GM19025 (cell line): ENCODE data around the gene KCNJ5.

Experiments used
- ATAC-seq: cut with Tn5 transposase; IDR thresholded peaks from one replicate; pipeline ENCODE4 v1.9.1; 2021; ENCODE audit warnings: mild to moderate bottlenecking, low read depth, moderate library complexity; ENCODE audit not compliant: unreplicated experiment

The KCNJ5 gene

GRCh38 chr11:128890543-128891368 is at the start of gene KCNJ5:
Gene KCNJ5 (plus strand): TSS chr11:128891356. CDS start chr11:128911274, 19,918 bp downstream.
- no peak for ATAC-seq

DNA sequence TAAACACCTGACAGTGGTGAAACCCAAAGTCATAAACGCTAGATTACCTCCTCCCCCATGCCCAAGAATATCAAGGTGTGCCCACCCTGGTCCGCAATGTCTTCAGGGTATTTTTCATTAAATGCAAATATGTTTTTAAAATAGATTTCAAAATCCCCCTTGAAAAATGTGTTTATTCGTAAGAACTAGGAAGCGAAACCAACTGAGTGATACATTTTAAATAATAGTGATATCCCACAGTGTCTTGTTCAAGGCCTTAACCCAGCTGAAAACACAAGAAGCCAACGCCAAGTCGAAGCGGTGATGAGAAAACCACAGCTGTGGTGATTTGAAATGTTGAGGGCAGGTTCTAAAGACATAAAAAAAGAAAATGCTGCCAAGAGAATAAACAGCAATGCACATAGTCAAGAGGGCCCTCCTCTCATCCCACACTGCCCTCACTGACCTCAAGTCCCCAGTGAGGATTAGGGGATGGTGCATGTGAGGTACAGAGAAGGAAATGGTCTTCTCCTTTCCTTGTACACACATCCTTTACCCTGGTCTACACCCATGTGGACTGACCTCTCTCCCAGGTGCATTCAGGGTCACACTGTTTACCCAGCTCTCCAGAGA is 49.6 kb upstream of the KCNJ5 start:
- ATAC-seq = peak; percentile 50

DNA sequence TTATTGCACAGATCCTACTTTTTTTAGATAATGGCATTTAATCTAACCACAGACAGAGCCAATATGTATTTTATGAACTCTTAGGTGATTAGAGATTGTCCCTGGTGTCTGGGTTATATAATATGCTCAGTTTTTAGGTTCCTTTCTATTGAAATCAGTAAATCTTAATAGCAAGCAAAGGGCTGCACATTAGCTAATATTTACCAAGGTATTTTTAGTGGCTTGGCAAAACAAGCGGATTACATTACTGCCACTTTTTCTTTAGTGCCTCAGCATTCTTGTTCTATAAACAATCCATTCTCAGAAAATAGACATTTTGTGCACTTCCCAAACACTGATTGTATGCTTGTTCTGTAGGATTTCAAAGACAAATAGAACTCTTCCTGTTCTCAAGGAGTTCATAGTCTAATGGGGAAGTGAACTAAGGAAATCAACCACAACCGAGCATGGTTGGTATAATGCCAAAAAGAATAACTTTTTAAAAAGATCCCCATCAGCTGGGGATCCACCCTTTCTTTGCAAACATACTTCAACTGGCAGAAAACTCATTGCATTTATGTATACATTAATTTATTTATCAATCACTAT is 47.9 kb upstream of the KCNJ5 start:
- no peak for ATAC-seq

DNA sequence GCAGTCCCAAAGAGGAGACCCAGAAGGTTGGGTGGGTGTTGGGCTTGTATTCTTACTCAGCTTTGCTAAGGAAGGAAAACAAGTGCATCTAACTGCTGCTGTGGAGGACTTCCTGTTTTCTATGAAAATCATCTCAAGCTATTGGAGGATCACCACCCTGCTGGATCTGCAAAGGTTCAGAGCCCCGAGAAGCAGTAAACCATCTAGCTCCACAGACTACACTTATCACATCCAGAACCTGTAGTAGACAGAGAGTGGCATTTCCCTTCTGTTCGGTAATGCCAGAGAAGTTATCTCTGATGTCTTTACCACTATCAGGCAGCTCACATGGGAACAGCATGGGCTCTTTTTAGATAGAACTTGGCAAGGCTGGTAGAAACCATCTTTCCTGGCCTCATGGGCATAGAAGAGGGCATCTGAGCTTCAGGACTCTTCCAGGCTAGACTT is 45.8 kb upstream of the KCNJ5 start:
- ATAC-seq = no peak

- no peak for ATAC-seq
Measured at GRCh38 chr11:128846985-128847384, 44.2 kb upstream of the KCNJ5 start.

- peak; percentile 70 for ATAC-seq
Measured at GRCh38 chr11:128848815-128849455, 42.2 kb upstream of the KCNJ5 start.

- ATAC-seq = no peak
Measured at GRCh38 chr11:128852327-128853023, 38.7 kb upstream of the KCNJ5 start.

DNA sequence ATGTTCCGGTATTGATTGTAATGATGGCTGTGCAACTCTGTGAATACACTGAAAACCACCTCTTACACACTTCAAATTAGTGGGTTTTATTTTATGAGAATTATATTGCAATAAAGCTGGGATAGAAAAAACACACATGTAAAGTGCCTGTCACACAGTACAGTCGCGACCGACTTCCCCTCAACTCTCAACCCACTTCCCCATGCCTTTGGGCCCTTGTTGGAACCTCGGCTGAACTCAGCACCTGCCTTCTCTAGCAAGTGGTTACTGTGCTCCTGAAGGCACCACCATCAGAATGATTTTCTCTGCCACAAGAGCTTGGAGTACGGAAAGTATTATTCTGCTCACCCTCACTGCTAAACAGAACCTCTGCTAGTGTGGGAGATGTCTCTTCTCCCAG is 37.6 kb upstream of the KCNJ5 start:
- ATAC-seq = no peak

- ATAC-seq = no peak
Measured at GRCh38 chr11:128854841-128855240, 36.3 kb upstream of the KCNJ5 start.

DNA sequence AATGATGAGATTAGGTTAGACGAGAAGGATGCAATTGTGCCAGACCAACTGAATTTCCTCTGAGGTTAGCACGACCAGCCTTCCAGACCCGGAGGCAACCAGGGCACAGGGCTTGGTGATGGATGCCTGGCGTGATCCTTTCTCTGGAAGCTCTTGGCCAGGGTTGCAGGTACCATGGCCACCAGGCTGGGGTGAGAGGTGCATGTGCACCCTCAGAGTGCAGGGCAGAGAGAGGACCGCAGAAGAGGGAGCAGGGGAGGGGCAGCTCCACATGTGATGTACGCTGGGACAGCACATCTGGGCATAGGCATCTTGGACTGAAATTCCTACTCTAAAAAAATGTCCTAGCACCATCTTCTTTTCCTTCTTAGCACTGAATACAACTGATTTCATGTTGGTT is 34.9 kb upstream of the KCNJ5 start:
- ATAC-seq = no peak

- no peak for ATAC-seq
Measured at GRCh38 chr11:128857341-128857740, 33.8 kb upstream of the KCNJ5 start.

DNA sequence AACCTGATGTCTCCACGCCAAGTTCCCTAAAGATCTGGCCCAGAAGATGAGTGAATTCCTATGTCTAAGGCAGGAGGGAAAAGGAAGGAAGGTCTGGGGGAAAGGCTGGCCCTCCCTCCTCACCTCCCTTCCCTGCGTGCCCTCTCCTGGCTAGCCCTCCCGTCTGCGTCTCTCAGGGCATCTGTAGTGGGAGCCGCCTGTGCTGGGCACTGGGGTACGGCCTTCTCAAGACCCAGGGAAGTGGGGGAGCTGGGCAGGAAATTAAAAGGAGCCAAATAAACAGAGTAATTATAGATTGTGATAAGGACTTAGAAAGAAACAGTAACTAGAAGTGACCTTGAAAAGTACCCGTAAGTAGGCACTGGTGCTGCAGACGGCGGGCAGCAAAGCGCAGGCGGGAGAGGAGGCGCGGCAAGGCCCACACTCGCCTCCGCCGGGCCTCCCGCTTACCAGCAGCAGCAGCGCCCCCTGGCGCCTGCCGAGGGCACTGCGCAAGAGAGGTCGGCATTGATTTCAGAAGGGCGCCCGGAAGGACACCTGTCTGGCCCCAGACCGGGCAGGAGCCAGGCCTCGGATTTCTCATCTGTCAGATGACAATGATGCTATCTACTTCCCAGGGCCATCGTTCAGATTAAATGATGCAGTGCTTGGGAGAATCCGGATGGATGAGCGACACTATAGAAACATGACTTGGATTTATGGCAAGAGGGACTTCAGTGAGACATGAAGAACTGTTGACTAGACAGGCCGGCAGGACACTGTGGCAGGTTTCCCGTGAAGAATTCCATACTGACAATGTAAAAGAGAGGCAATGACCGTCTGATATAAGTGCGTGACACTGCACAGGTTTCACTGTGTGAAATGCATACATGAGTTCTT is 31.4 kb upstream of the KCNJ5 start:
- peak; percentile 86 for ATAC-seq

DNA sequence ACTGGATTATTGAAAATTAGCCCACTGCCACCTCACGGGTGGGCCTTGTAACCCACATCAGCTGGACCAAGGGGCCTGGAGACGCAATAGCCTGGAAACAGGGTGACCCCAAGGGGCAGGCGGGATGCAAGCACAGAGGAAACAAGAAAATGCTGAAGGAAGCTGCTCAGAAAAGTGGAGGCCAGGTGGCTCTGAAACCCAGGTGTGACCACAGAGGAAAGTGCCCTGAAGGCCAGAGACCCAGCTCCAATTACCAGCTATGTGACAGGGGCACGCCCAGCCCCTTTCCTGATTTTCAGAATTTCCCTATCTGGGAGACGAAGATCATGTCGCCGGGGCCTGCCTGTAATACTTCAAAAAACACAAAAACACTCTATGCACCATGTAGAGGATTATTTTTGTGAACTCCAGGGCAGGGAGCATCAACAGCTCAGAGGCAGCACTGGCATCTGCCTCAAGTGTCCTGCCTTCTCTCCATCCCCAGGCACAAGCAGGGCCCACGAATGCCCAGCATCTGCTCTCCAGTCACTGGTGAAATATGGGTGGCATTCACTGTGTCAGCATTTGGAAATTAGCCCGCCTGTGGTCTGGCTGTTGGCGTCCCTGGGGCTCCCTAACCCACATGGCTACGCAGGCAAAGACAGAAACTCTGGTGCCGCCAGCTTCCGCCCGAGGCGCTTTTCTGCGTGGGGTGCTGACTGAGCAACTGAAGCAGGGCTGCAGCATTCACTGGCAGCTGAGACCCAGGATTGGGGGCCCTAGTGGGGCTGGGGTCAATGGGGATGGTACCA is 30.4 kb upstream of the KCNJ5 start:
- ATAC-seq = no peak

DNA sequence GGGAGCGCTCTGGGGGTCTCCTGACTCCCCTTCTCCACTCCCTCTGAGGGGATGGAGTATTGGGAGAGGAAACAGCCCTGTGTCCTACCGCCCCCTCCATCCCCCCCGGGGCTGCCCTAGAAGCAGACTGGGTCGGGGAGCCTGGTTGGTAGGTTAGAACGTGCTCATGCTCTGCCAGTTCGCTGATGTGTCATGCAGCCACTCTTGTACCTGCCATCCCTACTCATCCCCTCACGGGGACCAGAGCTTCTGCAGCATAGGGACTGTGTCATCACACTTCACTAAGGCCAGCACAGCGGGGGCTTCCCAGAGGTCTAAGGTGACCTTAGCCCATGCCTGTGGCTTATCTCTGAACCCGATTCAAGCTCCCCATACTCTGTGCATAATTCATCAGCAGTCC is 28.8 kb upstream of the KCNJ5 start:
- no peak for ATAC-seq

DNA sequence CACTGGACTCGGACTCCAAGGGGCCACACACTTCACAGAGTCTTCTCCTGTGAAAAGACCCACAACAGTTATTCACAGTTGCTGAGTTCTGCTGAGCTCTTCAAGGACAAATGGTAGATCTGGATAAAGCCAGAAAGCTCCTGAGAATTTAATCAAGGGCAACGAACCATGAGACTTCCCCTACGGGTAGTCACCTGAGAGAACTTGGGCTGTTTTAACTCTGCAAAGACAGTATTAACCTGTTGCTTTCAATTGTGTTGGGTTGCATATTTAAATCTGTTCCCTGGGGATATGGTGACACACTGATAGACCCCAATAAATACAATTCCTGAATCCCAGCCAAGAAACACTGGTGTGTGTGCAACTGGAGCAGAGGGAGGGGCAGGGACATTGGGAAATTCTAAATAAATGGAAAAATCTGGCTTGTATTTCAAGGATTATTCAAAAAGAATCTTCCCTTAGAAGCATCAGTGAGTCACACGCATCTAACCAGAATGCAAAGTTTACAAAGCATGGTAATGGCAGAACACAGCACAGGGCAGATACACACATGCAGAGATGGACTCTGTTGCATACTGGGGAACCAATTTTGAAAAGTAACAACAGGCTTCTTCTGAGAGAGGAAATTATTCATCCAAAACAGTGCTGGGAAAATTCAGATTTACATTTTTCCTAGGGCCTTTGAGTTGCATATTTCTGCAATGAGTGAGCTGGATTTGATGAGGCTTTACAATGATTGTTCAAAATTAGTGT is 28.1 kb upstream of the KCNJ5 start:
- no peak for ATAC-seq

DNA sequence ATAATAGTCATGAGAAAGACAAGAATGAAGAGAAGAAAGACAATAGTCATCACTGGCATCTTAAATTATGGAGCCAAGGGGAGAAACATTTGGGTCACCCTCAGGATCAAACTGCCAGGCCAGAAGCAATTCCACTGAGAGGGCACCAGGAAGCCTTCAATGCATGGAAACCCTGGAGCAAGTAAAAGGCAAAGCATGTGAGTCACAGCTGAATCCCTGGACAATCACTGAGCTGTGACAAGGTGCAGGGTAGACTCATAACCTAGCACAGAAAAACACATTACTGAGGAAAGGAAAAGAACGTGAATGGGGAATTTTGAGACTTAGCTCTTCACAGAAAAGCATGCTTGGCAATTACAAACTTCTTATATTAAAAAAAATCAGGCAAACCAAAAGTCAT is 25.7 kb upstream of the KCNJ5 start:
- no peak for ATAC-seq

DNA sequence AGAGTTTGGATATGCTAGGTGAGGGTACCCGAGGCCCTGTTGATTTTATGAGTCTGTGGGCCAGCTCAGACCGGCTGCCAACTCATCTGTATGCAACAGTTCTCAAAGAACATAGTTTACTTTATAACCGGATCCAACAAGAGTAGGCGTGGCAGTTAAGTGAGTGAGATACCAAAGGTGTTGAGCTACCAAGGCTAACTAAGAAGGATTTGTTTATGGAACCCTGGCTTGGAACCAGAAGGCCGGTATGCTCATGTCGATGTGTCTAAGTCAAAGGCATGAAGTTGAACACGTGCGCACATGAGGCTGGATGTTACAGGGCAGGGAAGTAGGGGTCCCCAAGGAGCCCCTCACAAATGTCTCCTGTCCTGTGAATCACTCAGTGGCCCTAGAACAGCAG is 23.9 kb upstream of the KCNJ5 start, which contains the start of gene KCNJ1:
KCNJ1 (minus strand) TSS at position 20 of the 400 bp plus-strand sequence. CDS start 27,053 bp downstream, outside the sequence.
- no peak for ATAC-seq
